Left cardiac atrium (tissue), 4 donors: Measurements from ENCODE around the gene TMPRSS13. TPM values are rescaled to one million over a fixed set of nuclear protein-coding genes. Genes with fewer than 3 reads are reported as not detected.
"Not testable (repeated sequence)": the region's sequence is repeated elsewhere in the genome, so short reads cannot be mapped to it uniquely, and the experiment has no call there.

ENCODE experiments used
- ATAC-seq, 2 donors: fragments of 200-7000 bp; cut with Tn5 transposase; one replicate each; pipeline ENCODE4 v1.9.1; 2020; ENCODE audit warnings: mild to moderate bottlenecking in 2 of 2, moderate library complexity in 2 of 2
- DNase-seq: peaks from one replicate; pipeline ENCODE4 v3.0.0-alpha.2; 2020
- intact Hi-C, 2 donors: fragments of 100-400 bp; cut with DNase I; formaldehyde crosslinking; loops; one replicate each; pipeline versions ENCODE4 v1.14.1 to v1.15.1; 2022 to 2023
- total RNA-seq, 2 donors: library from RNA; stranded (reverse); fragmentation: NEBNext Ultra II Directional; extraction: Animal tissue kit (Norgen Biotek cat#: 25700); gene quantifications; one replicate each; pipeline ENCODE4 v1.2.1, GENCODE V29; 2021
- donor health status: DM: no; HTN: yes; CAD: no.
- donor health status: DM: no; HTN: yes; CAD: no; lungs with severe emphysema.
- donor health status: DM: yes; HTN: yes; CAD: no.
- donor health status: Dilated cardiomyopathy.

The TMPRSS13 gene
- total RNA-seq, 2 donors from 2014 or later = 0.15 to 0.16 TPM

DNA sequence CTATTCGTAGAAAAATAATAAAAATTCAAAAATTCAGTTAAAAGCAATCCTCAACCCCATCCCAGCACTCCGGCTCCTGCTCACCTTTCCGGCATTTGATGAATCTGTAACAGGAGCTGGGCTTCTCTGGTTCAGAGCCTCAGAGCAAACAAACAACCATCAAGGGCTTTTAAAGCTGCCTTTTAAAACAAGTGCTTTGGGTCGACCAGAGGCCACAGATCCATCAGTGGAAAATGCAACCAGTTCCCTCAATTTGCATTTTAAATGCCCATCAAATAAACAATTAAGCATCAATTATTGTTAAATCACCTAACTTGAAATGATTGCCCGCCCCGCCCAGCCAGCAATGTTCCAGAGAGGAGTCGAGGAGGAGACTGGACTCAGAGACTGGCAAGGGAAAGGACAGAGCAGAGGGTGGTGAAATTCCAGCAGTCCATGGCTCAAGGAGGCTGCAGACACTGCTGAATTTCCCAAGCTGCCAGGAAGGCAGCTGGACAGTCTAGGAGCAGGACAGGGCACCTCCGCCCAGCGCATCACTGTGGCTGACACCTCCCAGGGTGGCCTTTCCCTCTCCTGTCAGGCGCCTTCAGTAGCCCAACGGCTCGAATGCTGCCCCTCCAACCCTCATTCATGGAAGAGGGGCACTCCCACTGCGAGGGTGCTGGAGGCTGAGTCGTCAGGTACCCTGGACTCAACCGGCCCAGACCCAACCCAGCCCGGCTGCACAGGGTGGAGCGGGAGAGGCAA is 60.2 kb downstream of the TMPRSS13 start:
- intact Hi-C loops = no loop called here
- peak in 1 of 2 donors; percentile 11 for ATAC-seq
- no peak for DNase-seq

DNA sequence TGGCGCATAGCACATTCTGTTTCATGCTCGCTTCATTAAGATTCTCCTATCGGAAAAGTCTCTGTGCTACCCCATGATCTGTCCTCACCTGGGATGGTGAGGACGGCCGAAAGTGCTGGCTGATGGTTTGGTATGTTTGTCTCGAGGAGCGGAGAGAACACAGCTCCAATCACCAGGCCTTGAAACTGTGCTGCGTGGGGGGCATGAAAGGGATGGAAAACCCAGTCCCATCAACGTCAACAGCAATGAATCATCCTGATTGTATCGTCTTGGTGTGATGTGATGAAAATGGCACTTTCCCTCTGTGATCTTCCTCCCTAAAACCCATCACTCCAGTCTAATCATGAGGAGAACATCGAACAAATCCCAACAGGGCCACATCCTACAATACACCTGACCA is 61.1 kb downstream of the TMPRSS13 start:
- intact Hi-C loops = no loop called here
- ATAC-seq = no peak
- DNase-seq = no peak

DNA sequence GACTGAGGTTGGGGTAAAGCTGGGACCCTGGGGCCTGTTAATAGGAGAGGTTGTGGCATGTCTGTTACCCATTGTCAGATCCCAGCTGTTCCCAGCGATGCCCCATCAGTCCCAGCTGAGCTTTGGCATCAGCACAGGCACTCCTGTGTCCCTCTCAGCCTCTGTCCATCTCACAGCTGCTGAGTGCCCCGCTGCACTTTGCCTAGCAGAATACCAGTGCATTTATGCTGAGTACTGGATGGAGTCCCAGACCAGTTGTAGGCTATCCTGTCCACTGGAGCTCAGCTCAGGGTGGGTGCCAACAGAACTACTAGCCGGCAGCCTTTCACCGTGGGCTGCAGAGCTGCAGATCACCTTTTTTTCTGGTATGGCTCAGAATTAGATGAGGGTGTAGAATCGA is 62.7 kb downstream of the TMPRSS13 start:
- ATAC-seq = no peak

DNA sequence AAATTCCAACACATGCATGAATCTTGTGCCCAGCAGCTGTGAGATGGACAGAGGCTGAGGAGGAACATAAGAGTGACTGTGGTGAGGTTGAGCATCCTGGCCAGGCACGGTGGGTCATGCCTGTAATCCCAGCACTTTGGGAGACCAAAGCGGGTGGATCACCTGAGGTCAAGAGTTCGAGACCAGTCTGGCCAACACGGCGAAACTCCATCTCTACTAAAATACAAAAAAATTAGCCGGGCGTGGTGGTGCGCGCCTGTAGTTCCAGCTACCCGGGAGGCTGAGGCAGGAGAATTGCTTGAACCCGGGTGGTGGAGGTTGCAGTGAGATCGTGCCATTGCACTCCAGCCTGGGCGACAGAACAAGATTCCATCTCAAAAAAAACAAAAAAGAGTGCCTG is 63.7 kb downstream of the TMPRSS13 start:
- ATAC-seq, intact Hi-C loops, DNase-seq: not testable (repeated sequence)

More for the DNA sequence above, 62.7 kb downstream of the TMPRSS13 start:
- intact Hi-C loops = no loop called here
- no peak for DNase-seq

DNA sequence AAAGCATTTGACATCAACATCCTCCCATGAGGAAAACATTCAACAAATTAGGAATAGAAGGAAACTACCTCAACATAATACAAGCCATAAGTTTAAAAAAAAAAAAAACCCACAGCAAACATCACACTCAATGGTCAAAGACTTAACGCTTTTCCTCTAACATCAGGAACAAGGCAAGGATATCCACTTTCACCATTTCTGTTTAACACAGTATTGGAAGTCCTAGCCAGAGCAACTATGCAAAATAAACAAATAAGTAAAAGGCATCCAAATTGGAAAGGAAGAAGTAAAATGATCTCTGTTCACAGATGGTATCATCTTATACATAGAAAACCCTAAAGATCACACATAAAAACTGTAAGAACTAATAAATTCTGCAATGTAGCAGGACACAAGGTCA is 65.8 kb downstream of the TMPRSS13 start:
- no peak for DNase-seq
- intact Hi-C loops = no loop called here
- ATAC-seq = no peak

DNA sequence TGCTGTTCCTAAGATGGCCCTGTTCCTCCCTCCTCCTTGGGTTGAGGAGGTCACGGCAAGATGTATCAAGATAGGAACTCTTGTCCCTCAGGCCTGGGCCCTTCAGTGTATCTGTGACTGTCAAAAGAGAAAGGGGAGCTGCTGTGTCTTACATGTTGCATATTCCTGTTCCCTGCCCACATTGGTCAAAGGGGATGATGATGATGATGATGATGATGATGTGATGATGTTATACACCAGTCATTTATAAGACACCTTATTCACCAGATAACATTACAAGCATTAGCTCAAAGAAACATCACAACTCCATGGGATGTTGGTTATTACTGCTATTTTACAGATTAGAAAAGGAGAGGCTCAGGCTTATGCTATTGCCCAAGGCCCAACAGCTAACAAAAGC is 66.4 kb downstream of the TMPRSS13 start:
- no peak for DNase-seq
- ATAC-seq = no peak
- intact Hi-C loops = no loop called here

DNA sequence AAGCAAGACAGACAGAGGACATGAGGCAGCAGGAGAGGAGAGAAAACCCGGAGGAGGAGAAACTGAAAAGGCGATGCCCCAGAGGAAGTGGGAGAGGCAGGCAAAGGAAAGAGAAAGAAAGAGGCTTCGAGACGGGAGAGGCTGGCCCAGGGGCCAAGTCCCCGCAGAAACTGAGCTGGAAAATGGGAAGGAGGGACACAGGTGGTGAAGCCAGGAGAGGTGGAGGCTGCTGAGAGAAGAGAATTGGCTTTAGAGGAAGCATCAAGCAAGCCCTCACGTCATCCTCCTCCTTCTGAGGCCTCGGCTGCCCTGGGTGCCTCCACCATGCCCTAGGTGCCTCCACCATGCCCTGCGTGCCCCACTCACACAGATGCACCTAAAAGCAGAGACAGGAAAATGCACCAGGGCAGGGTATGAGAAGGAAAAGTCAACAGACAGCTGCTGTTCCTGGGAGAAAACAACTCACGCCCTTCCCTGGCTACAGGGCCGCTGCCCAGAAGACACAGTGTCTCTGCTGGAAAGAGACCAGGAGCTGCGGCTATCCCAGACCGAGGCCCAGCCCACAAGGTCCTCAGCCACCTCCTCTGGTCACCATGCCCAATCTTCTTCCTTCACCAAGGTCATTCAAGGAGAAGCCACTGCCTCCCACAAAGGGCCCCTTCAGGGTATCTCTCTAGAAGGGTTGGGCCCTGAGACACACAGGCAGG is 67.0 kb downstream of the TMPRSS13 start:
- ATAC-seq (peak in 1 of 2 donors; percentile 29), DNase-seq (no peak)
- intact Hi-C loops = no loop called here

DNA sequence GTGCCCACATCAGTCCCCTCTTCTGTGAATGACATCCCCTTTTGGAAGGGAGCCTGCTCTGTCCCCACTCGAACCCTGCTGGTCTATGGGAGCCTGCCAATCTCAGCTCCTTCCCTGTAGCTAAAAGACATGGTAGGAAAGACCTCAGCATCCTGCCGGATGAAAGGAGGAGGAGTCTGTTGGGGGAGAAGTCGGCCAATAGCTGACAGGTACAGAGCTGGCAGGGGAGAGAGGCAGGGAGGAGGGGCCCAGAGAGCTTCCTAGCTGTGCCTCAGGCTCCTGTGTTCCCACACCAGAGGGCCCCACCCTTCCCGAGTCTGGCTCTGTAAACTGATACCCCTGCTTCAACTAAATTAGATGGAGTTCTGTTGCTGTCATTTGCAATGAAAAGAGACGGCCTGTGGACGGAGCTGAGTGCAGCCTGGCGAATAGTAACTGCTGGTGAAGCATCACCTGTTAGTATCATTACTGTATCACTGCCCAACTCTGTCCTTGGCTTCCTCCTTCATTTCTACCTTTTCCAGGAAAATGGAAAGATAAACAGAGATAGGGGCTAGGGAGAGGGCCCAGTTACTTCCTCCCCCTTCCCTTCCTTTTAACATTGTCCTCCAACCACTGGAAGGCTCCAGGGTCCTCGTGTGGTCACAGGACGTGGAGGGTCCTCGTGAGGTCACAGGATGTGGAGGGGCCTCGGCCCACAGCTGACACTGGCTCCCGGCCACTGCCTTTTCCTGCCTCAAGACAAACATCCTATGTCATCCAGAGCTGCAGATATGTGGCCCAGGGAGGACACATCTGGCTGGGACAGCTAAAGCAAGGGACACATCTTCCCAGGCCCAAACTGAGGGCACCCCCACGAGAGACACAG is 67.8 kb downstream of the TMPRSS13 start:
- DNase-seq = peak; percentile 67
- intact Hi-C loops = no loop called here
- peak; percentile 55 to 80 for ATAC-seq

DNA sequence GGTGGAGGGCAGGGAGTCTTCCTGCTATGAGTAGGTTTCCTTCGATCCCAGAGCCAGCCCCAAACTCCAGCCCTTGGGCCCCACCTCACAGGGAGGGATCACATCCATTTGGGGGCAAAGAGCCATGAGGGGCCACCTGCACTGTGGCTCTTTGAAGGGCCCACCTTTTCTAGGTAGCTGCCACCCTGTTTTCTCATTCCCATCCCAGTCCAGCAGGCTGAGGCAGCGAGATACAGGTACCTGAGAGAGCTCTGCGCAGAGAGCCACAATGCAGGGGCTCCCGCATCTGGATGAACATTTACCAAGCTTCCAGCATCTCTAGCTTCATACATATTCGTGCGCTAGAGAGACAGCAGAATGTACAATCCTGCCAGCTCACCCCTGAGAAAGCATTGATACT is 69.1 kb downstream of the TMPRSS13 start:
- intact Hi-C loops = no loop called here
- ATAC-seq (no peak), DNase-seq (no peak)

DNA sequence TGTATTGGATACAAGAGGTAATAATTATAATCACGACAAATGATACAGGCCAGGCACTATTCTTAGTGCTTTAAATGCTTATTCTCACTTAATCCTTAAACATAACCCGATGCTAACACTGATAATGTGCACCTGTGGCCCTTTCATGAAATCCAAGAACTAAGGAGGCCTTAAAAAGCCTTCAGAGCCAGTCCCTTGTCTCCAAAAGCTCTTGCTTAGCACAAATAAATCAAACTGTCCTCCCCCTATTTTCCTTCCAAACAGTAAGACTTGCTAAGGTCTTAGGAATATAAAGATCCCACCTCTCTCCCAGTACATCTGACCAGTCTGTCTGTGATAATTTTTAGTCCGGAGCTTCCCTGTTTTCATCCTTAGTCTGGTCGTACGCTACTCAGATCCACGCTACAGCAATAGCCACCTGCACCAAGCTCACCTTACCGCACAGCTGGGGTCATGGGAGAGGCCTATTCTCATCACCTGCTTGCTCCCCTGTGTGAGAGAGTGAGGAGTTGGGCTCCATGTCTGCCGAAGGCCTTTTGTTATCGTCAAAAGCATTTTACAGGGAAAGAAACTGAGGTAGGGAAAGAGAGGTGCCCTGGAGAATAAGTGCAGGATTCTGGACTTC is 69.6 kb downstream of the TMPRSS13 start:
- ATAC-seq = no peak
- intact Hi-C loops = no loop called here
- no peak for DNase-seq

DNA sequence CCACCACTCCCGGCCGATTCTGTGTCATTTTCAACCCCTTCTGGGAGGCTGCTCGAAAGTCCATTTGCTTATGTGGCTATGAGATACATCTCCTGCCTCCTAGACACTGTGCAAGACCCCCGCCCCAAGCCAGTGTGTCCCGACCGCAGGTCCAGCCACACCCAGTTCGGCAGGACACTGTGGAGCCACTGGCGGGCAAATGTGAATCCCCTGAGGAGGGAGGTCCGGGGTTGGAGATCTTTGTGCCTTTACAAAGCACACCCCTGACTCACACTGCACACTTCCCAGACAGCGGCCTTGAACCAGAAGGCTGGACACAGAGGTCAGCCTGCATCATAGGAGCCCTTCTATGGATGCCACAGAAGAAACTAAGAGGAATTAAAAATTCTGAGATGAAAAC is 70.1 kb downstream of the TMPRSS13 start:
- DNase-seq (no peak), ATAC-seq (no peak)
- intact Hi-C loops = no loop called here

DNA sequence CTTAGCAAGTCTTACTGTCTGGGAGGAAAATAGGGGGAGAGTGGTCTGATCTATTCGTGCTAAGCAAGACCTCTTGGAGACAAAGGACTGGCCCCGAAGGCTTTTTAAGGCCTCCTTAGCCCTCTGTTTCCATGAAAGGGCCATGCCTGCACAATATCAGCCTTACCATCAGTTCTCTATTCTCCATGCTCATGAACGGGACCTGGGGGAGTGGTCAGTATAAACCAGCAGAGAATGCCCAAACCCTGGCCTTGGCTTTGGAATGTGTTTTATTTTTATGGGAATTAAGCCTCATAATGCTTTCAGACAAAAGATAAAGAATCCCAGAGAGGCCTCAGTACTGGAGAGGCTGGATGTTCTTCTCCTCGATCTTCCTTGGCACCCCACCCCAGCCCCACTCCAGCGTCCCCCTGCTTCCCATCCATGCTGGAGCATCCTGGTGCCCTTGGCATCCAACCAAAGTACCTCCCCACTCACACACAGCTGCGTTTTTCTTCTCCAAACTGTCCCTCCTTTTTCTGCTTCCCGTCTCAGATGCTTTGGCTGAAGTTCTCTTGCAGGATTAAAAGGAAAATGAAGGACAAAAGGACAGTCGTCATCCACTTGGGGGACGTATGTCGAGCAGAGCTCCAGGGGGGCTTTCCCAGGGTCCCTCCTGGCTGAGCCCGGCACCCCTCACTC is 71.3 kb downstream of the TMPRSS13 start:
- intact Hi-C loops = no loop called here
- no peak for ATAC-seq
- no peak for DNase-seq

DNA sequence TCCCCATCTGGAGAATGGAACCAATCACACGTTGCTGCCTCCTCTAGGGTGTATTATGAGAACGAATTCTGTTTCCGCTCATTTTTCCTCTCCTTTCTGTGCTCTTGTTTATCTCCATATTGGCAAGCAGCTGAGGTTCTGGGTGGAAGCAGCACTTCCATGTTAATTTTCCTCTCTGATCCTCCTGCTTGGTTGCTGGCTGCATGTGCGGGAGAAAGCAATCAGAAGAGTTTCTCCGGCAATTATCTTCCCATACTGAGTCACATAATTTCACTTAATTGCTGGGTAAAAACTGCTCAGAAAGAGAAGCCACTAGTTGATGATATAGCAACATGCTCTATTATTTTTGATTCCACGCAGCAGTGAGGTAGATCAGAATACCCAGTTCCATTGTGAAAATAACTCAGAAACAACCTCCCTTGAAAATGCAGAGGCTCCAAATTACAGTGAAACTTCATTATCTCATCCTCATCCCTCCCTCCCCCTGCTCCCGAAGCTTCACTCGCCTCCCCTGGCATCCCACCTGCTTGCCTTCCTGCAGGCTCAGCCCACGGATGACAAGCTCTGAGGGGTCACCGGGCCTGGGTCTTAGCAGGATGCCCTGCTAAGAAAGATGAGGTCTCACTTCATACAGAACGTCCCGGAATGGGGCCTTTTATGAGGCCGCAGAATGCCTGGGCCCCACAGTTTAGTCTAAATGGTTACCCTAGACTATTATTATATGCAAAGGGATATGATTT is 73.1 kb downstream of the TMPRSS13 start:
- DNase-seq (no peak), ATAC-seq (no peak)
- intact Hi-C loops = no loop called here

DNA sequence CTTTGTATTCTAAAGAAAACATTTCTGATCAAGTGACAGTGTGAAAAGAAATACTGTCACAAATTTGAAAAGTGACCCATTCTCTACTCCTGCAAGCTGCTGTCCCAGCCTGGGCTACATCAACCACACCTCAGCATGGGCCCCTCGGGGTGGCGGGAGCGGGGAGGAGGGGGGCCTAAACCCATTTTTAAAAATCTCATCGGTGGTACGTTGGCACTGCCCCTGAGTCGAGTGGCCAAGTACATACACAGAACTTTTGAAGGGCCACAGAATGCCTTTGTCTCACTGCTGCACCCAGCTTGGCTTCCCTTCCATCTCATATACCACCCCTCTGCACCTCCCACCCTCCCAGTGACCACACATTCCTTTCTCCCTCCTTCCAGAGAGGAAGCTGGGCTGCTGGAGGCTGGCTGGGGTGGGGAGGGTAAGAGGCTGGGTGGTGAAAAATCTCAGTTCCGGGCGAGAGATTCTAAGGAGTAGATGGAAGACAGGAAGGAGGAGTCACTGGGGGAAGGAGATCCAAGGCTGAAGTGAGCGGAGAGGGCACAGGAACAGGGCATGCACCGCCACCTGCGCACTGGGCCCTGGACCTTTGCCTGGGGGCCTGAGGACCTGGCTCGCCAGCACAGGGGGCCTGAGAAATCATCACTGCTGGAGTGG is 73.9 kb downstream of the TMPRSS13 start:
- no peak for DNase-seq

DNA sequence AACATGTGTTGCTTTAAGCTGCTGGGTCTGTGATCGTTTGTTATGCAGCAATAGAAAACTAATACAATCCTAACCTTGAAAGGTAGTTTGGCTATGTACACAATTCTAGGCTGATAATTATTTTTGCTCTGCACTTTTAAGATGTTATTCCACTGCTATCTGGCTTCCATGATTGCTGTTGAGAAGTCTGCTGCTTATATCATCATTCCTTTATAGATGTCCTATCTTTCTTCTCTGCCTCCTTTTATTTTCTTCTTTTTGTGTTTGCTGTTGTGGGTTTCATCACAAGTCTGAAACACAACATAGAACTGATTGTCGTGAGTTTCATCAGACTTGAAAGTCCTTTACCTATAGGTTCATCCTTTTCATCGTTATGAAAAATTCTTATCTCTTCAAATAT is 76.9 kb downstream of the TMPRSS13 start:
- ATAC-seq (no peak), DNase-seq (no peak)
- intact Hi-C loops = no loop called here

More for the DNA sequence above, 73.9 kb downstream of the TMPRSS13 start:
- intact Hi-C loops = no loop called here
- ATAC-seq = no peak

DNA sequence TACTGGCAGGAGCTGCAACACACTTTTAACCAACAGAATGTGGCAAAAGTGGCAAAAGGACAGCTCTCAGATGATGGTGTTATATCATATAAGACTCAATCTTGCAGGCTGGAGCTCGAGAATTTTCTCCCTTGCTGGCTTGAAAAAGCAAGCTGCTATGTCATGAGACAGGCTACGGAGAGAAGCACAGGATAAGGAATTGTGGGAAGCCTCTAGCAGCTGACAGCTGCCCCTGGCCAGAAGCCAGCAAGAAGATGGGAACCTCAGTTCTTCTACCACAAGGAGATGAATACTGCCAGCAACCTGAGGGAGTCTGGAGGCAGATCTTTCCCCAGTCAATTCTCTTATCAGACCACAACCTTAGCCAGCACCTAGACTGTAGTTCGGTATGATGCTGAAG is 77.3 kb downstream of the TMPRSS13 start:
- intact Hi-C loops = no loop called here
- DNase-seq (peak; percentile 20), ATAC-seq (peak in 1 of 2 donors; percentile 61)

DNA sequence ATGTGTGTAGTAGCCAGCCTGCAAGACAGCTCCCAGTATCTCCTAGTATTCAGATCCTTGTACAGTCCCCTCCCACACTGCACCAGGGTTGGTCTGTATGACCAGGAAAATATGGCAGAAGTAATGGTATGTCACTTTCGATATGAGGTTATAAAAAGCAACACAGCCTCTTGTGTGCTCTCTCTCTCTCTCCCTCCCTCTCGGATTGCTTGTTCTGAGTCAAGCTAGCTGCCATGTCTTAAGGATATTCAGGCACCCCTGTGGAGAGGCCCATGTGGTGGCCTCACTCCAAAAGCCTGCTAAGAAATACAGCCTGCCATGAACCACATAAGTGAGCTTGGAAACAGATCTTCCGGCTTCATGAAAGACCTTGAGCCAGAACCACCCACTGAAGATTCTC is 78.1 kb downstream of the TMPRSS13 start:
- DNase-seq (no peak), ATAC-seq (peak; percentile 41 to 53)
- intact Hi-C loops = no loop called here
